A673 (cell line): ENCODE data around the gene RIMS1.
A peak's percentile ranks its signal among the peaks of the same experiment; 100 is the strongest.

Source experiments
- CTCF ChIP-seq: fragments of 300-800, 200-600 bp; sonication (generic); conservative IDR thresholded peaks from 2 replicates; pipeline ENCODE4 v1.5.1; 2017; ENCODE audit warnings: low read depth, mild to moderate bottlenecking, antibody characterized with exemption, low read length, moderate library complexity, mixed read lengths
- EZH2 ChIP-seq: fragments of 200-600 bp; sonication (generic); IDR thresholded peaks from 2 replicates; pipeline ENCODE4 v1.6.1; 2017; ENCODE audit warnings: borderline replicate concordance, low read depth, mild to moderate bottlenecking, mixed read lengths, antibody characterized with exemption, low read length; ENCODE audit not compliant: poor library complexity, severe bottlenecking

GRCh38 chr6:72042088-72042487, 155.7 kb downstream of the RIMS1 start:
- TF ChIP-seq CTCF (peak; percentile 46), EZH2 (no peak)
